ENCODE results near the gene CFAP57.
A peak's percentile ranks its signal among the peaks of the same experiment; 100 is the strongest.

CFAP57 gene

DNA sequence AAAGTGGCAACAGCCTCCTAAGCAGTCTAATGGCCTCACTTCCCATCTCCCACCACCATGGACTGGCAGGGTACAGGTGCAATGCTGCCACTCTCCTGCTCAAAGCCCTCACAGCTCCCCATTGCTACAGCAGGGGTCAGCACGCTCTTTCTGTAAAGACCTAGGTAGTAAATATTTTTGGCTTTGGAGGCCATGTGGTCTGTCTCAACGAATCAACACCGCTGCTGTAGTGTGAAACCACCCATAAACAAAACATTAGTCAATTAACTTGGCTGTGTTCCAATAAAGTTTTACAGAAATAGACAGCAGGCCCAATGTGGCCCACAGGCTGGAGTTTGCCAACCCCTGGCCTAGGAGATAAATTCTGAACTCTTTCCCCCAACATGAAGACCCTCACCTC, 53.0 kb downstream of the CFAP57 start:
- no peak for DNase-seq (ENCODE audit: low read depth in 1 of 2, low spot score in 1 of 2)

DNA sequence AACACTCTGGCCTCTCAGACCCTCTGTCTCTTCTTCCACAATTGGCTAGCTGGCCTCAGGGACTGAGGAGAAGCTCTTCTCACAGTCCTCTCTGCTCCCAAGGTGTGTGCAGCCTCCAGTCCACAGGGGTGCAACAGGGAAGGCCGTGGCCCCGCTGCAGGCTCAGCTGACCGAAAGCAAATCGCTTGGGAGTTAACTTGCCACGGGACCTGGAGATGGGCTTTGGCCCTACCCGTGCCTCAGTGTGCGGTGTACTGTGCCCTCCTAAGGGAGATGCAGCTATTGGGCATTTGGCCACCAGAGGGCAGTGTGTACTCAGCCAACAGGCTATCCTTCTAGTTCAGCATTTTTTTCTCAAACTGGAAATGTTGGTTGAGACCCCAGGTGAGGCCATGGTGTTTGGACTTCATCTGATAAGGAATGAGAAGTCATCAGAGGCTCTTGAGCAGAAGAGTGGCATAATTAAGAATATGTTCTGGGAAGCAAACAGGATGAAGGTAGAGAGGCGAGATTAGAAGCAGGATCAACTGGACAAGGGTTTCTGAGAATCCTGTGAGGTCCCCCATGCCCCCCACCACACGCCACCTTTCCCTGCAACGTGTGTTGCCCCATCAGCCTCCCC, 55.1 kb downstream of the CFAP57 start:
- peak; percentile 78 to 81 for DNase-seq (ENCODE audit: low read depth in 1 of 2, low spot score in 1 of 2)

DNA sequence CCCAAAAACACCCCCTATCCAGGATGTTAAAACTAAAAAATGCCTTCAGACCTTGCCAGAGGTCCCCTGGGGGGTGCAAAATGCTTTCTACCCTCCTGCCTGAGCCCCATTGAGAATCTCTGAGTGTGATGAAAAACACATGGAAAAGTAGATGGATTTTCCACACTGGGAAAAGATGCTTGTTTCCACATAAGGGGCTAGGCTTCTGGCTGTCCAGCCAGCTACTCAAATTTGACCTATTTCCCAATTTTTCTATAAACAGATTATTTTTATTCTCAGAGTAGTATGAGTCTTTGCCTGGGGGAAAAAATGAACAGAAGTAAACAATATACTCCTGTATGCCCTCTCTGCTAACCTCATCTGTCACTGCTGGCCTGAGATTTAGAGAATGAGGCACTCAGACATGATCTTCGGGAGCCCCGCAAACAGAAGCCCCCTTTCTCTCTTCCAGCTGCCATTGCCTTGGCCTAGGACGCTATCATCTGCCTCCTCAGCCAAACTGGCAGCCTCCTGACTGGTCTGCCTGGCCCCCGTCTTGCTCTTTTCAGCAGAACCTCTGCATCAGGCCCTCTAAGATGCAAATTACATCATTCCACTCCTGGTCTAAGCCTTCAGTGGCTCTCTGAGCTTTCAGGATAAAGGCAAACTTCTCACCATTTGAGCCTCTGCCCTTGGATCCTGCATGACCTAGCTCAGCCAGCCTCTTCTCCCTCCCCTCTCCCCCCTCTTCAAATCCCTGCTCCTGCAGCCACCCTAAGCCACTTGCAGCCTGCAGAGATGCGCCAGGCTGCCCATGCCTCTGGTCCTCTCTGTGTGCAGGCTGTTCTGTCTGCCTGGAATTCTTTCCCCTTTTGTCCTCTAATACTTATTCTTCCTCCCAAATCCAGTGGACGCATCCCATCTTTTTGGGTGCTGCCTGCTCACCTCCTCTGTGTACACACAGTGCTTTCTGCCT, 58.0 kb downstream of the CFAP57 start:
- DNase-seq (ENCODE audit: low read depth in 1 of 2, low spot score in 1 of 2) = no peak

DNA sequence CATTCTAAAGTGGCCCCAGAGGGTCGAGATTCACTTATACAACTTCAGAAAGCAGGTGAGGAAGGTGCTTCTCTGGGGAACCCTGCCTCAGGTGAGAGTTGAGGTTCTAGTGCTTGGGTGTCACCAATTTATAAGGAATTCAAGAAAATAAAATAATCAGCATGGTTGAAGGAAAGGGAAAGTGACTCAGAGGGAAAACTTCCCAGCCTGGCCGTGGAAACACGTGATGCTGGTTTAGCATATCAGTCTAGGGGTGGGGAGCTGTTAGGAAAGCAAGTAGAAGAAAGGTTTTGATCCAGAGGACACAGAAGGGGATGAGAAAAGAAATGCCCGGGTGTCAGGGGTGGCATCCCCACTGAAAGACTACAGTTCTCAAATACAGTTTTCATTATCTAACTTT, 59.9 kb downstream of the CFAP57 start:
- no peak for DNase-seq (ENCODE audit: low read depth in 1 of 2, low spot score in 1 of 2)

DNA sequence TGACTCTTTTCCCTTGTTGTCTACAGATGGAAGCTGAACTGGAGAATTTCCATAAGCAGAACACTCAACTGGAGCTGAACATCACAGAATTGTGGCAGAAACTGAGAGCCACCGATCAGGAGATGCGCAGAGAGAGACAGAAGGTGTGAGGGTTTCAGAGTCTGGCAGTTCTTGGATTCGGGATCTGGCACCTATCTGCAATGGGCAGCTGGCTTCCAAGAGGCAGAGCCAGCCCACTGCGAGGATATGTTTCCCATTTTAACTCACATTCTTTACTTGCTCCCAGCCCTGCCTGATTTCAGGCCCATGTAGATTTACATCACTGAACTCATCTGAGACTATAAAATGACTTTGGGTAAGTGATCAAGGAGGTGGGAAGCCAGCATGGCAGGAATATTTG, 60.4 kb downstream of the CFAP57 start:
- DNase-seq (ENCODE audit: low read depth in 1 of 2, low spot score in 1 of 2) = no peak

DNA sequence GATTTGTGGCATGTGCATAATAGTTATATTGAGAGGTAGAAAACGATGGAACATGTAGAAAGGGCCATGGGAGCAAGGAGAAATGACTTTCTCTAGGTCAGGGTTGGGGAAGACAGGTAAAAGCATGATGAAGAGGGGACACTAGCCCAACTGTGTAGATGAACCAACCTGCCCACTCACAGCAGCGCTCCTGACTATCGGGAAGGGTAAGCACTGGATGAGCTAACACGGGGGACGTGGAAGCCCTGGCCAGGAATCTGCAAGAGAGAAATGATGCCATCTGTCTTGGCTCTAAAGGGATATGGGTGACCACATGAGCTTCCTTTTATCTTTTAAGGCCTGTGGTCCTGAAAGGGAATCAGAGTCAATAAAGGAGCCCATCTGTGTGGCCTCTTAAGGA, 61.5 kb downstream of the CFAP57 start:
- no peak for DNase-seq (ENCODE audit: low read depth in 1 of 2, low spot score in 1 of 2)

DNA sequence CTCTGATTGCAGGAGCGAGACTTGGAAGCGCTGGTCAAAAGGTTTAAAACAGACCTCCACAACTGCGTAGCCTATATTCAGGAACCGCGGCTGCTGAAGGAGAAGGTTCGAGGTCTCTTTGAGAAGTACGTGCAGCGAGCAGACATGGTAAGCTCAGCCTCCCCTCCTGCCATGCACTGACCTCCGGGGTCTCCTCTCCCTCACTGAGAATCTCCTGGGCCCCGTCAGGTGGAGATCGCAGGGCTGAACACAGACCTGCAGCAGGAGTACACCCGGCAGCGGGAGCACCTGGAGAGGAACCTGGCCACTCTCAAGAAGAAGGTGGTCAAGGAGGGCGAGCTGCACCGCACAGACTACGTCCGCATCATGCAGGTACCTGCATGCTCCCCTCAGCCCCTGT, 62.1 kb downstream of the CFAP57 start:
- no peak for DNase-seq (ENCODE audit: low read depth in 1 of 2, low spot score in 1 of 2)

DNA sequence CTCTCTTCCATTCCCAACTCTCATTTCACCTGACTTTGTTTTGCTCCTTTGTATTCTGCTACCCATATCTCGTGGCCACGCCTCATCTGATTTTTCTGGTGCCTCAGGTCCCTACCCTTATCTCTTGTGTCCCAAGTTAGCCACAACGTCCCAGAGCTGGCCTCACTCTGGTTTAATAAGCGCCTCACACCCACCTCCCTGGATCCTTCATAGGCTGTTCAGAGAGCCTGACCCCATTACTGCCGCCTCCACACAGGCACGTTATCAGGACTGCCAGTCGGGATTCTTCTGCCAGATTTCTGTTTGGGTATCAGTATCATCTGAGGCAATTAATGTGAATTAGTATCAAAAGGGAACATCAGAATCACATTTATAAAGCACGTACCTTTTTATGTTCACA, 62.9 kb downstream of the CFAP57 start:
- DNase-seq (ENCODE audit: low read depth in 1 of 2, low spot score in 1 of 2) = no peak

DNA sequence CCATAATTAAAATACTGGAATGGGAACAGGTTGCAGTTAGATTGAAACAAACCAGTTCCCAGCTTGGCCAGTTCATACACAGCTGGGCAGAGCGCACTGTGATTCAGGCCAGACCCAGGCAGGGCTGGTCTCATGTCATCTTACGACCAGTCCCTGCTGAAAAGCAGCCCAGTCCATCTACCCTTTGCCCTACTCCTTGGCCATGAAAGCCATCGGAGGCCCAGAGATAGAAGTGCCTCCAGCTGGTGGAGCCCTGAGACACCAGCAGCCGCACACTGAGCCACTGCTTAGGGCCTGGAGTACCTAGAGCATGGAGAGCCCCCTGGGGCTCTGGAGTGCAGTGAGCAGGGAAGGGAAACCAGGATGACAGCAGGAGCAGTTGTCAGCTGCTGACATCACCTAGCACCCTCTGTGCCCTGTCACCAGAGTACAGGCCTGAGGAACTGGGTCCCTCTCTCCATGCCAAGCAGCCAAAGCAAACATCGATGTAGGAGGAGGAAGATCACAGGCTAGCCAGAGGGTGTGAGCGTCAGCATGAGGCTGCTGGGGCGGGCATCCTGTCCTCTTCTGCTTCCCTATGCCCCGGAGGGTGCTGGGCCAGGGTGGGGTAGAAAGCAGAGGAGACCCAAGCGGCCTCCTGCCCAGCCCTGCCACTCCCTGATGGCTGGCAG, 63.5 kb downstream of the CFAP57 start:
- DNase-seq (ENCODE audit: low read depth in 1 of 2, low spot score in 1 of 2) = no peak

DNA sequence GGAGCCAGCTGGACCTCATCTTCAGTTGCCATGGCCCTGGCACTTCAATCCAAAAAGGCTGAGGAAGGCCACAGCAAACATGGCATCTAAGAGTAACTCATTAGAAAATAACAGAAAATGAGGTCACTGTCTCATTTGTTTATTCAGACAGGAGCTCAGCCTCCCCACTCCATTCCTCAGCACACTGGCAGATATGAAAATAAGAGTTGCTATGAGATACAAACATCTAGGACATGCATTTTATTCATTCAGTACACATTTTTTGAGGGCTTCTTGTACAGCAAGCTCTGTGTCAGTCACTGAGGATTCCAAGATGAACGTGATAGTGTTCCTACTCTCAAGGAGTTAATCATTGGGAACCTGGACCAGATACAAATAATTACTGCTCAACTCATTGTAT, 65.0 kb downstream of the CFAP57 start:
- no peak for DNase-seq (ENCODE audit: low read depth in 1 of 2, low spot score in 1 of 2)

DNA sequence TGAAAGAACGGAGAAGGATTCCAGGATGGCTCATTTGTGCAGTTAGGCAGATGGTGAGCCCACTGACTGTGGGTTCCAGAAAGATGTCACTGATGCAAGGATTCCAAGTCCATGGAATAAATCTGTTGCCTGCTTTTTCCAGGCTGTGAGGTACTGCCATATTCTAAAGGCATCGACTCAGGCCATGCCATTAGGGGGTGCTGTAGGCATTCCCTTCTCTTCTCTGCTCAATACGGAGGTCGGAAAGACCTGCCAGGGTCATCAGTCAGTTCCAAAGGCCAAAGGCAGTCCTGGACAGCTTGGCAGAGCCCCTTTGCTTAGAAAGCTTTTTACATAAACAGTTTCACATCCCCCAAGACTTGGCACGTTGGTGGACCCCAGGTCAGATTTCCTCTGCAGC, 66.0 kb downstream of the CFAP57 start:
- no peak for DNase-seq (ENCODE audit: low read depth in 1 of 2, low spot score in 1 of 2)

DNA sequence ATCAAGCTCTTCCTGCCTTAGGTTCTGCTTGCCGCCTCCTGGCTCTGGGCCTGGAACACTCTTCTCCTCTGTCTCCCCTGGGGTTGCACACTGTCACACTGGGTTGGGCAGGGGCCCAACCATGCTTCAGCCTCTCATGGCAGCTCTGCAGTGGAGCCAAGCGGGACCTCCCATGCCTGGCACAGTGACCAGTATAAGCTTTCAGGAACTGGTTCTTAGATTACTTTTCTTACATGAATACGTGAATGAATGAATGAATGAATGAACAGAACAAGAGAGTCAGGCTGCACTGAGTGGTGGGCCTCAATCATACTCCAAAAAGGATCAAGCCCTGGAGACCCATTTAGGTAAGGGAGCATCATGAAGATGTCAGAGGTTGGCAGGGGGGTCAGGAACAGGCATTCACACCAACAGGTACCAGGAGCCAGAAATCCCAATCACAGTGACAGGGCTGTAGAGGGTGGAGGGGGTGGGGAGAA, 66.9 kb downstream of the CFAP57 start:
- no peak for DNase-seq (ENCODE audit: low read depth in 1 of 2, low spot score in 1 of 2)

DNA sequence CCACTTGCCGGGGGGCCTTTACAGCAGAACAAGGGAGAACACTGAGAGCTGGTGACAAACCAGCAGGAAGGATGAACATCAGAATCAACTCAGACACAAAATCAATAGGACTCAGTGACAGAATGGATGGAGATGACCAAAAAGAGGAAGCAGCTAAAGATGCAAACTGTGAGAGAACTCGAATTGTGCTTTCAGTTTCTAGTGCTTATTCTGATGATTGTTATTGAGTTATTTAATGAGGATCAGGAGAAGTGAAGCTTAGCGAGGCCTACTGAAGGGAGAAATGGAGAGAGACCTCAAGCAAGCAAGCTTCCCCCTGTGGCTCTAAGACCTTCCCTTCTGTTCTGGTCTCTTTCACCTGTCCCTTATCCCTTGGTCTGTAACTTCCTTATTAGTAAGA, 67.4 kb downstream of the CFAP57 start:
- no peak for DNase-seq (ENCODE audit: low read depth in 1 of 2, low spot score in 1 of 2)

DNA sequence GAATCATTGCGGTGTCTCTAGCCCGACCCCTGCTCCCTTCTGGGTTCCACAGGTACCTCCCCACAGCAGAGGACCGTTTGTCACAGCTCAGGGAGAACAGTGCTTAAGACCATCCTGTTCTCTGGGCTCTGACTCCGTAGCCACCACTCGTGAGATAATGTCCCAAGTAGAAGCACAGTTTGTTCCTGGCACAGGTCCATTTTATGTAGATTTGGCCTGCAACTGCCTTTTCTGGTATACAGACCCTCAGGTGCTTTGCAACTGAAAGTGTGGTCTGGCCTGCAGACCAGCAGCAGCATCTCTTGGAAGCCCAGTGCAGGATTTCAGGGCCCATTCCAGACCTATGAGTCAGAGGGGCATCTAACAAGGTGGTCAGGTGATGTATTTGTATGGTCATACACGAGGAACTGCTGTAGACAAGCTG, 69.3 kb downstream of the CFAP57 start:
- no peak for DNase-seq (ENCODE audit: low read depth in 1 of 2, low spot score in 1 of 2)

DNA sequence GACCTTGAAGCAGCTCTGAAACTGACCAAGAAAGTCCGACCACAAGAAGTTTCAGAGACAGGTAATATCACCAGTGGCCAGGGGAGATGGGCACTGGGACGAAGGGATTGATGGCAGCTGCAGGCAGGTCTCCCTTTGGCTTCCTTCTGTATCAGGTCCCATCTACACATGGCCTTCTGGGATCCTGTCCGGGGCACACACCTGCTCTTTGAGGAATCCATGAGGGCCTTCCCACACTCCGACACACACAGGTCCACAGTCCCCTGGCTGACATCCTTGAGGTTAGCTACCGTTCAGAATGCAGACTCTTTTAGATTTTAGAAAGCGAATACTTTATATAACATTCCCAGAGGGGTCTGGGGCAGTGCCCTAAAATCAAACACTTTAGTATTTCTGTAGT, 71.2 kb downstream of the CFAP57 start:
- DNase-seq (ENCODE audit: low read depth in 1 of 2, low spot score in 1 of 2) = no peak

DNA sequence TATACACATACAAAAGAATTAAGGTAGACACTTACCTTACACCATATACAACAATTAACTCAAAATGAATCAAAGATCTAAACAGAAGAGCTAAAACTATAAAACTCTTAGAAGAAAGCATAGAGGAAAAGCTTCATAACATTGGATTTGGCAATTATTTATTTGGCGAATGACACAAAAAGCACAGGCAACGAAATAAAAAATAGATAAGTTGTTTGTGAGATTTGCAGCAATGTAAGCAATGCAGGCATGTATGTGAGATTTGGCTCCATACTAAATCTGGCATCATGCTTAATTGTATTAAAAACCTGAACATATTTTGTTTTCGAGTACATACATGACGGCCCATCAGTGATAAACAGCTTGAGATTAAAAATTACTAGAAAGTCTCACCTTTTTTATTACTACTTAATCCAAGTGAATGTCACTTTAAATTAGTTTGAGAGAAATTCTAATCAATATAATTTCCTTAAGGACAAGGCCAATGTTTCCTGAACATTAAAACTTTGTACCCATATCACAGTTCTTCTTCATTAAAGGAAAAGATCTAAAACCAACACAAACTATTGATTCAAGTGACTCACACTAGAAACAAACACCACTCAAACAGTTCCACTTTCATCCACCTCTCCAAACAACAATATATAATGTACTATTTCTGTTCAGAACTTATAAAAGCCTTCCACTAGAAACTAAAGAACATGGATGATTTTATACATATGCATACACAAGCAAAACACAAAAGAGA, 74.5 kb downstream of the CFAP57 start:
- no peak for DNase-seq (ENCODE audit: low read depth in 1 of 2, low spot score in 1 of 2)

DNA sequence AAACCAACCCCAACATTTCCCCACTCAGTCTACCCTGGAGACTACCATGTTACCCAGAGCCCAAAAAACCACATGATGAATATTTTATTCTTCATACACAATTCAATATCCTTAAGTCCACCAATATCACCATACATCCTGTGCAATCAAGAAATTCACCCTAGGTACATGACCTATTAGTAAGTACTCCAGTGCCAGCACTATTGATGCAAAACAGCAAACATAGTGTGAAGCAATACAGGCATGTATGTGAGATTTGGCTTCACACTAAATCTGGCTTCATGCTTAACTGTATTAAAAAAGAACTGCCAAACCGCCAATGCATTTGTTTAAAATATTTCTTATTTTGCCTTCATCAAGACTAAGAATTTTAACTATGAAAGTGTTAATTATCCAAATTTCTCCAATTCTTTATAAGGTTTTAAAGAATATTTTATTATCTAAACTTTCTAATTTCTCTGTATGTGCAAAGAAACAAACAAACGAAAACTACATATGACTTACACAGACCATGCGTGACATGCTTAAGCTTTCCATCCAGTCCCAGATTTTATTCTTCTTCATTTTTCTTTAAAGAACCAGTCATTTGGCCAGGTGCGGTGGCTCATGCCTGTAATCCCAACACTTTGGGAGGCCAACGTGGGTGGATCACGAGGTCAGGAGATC, 75.3 kb downstream of the CFAP57 start:
- DNase-seq (ENCODE audit: low read depth in 1 of 2, low spot score in 1 of 2) = no peak

DNA sequence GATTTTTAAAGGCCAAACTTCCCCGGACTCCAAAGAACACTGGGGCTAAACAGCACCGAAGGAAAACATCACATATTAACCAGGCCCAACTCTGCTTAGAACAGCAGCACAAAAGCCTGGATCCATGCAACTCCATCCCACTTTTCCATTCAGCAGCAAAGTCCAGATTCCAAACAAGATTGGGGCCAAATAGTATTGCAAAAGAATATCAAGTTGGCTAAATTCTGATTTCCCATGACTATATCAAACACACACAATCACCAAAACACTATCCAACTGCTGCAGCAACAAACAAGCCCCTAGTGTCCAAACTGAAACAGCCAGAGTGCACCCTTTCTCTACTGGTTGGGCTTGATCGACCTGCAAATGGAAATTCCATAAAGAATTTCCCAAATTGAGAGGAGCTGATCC, 78.2 kb downstream of the CFAP57 start:
- no peak for DNase-seq (ENCODE audit: low read depth in 1 of 2, low spot score in 1 of 2)

DNA sequence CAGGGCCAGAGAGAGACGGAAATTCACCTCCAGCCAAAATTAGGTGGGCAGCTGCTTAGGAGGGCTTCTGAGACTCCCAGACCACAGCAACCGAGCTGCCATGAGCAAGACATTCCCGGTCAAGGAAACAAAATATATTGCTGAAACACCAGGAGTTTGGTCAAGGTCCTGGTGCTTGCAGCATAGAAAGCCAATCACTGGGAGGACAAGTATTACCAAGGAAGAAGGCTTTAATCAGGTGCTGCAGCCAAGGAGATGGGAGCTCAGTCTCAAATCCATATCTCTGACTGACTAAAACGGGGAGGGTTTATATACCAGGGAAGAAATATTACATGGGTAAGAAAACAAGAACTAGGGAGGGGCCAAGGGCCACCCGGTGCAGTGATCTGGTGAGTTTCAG, 78.9 kb downstream of the CFAP57 start:
- DNase-seq (ENCODE audit: low read depth in 1 of 2, low spot score in 1 of 2) = no peak

DNA sequence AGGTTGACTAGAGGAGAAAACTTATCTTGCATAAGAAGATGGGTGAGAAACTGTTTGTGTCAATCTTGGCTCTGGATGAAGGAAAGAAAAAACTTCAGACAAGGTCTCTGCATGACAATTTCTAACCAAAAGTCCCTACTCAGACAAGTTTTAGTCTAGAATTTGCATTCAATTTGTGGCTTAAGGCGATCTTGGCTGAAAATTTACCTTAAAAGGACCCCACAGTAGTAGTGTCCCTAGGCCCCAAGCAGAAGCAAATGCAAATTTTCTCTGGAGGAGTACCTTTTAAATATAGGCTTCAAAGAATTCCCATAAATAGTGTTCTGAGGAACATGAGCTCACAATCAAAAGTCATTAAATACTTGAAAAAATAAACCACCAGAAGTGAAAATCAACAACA, 80.1 kb downstream of the CFAP57 start:
- no peak for DNase-seq (ENCODE audit: low read depth in 1 of 2, low spot score in 1 of 2)

DNA sequence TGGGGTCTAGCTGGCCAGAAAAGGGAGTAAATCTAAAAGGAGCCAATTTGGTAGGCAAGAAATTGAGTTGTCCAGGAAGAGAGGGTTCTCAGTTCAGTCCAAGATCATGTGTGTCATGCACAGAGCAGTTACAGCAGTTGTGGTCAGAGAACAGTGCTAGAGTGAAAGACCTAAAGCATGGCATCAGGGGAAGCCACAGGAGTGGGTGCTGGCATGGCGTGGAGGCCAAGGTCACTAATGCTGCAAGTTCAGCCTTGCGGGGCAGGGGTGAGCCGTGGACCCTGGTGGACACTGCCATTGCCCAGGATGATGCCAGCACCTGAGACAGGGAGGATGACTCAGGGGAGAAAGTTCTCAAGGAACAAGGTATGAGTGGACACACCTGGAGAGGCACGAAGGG, 81.0 kb downstream of the CFAP57 start:
- DNase-seq (ENCODE audit: low read depth in 1 of 2, low spot score in 1 of 2) = no peak
